WTC11 (cell line): ENCODE data around the gene PGLYRP2. TPM values are rescaled to one million over a fixed set of nuclear protein-coding genes. Genes with fewer than 3 reads are reported as not detected.
A peak's percentile ranks its signal among the peaks of the same experiment; 100 is the strongest.

Experiments used
- ATAC-seq: fragments of 200-7000 bp; cut with Tn5 transposase; 2 replicates; pipeline ENCODE4 v1.10.0; 2021; ENCODE audit warnings: mild to moderate bottlenecking, moderate library complexity
- CTCF ChIA-PET: fragments of 300-600 bp; sonication (Branson Sonifier 250); formaldehyde crosslinking; loops from one replicate; lab custom pipeline; 2021; ENCODE audit warnings: antibody characterized with exemption; lab: Charles Lee
- POLR2A ChIA-PET: fragments of 350-600 bp; sonication (Branson Sonifier 250); formaldehyde crosslinking; loops from one replicate; lab custom pipeline; 2021; ENCODE audit warnings: antibody characterized with exemption; lab: Charles Lee
- DNase-seq: peaks from one replicate; pipeline ENCODE4 v3.0.0; 2021; ENCODE audit warnings: low spot score
- H3K27ac Mint-ChIP-seq: 2 replicates; pipeline ENCODE4 v1.8.0; 2021; ENCODE audit warnings: mixed read lengths
- H3K27me3 Mint-ChIP-seq: 2 replicates; pipeline ENCODE4 v1.8.0; 2021; ENCODE audit warnings: low read depth, mild to moderate bottlenecking, moderate library complexity, mixed read lengths
- H3K36me3 Mint-ChIP-seq: 2 replicates; pipeline ENCODE4 v1.8.0; 2021; ENCODE audit warnings: mixed read lengths
- H3K4me1 Mint-ChIP-seq: 2 replicates; pipeline ENCODE4 v1.8.0; 2022; ENCODE audit warnings: mixed read lengths
- H3K4me3 Mint-ChIP-seq: 2 replicates; pipeline ENCODE4 v1.8.0; 2021; ENCODE audit warnings: mild to moderate bottlenecking, moderate library complexity, mixed read lengths
- H3K9me3 Mint-ChIP-seq: 2 replicates; pipeline ENCODE4 v1.8.0; 2021; ENCODE audit warnings: mixed read lengths
- CBFB ChIP-seq: sonication (generic); formaldehyde crosslinking; IDR thresholded peaks from 2 replicates; pipeline ENCODE4 v1.8.1; 2022; ENCODE audit warnings: mild to moderate bottlenecking, low read depth, missing genetic modification reagents
- CREB1 ChIP-seq: sonication (generic); formaldehyde crosslinking; IDR thresholded peaks from 2 replicates; pipeline ENCODE4 v1.8.0; 2023; ENCODE audit warnings: mild to moderate bottlenecking, missing genetic modification reagents
- CREM ChIP-seq: sonication (generic); formaldehyde crosslinking; IDR thresholded peaks from 2 replicates; pipeline ENCODE4 v1.8.1; 2022; ENCODE audit warnings: mild to moderate bottlenecking, missing genetic modification reagents, moderate library complexity
- E2F1 ChIP-seq: sonication (generic); formaldehyde crosslinking; IDR thresholded peaks from 2 replicates; pipeline ENCODE4 v1.8.0; 2022; ENCODE audit warnings: mild to moderate bottlenecking, missing genetic modification reagents
- ELF4 ChIP-seq: sonication (generic); formaldehyde crosslinking; IDR thresholded peaks from 2 replicates; pipeline ENCODE4 v1.8.1; 2022; ENCODE audit warnings: low read depth, mild to moderate bottlenecking, moderate library complexity, missing genetic modification reagents
- GABPB1 ChIP-seq: sonication (generic); formaldehyde crosslinking; IDR thresholded peaks from 2 replicates; pipeline ENCODE4 v1.8.1; 2023; ENCODE audit warnings: mild to moderate bottlenecking, missing genetic modification reagents
- GRHL2 ChIP-seq: fragments of 250-450 bp; sonication (Bioruptor Pico); IDR thresholded peaks from 2 replicates; pipeline ENCODE4 v1.8.0; 2022; ENCODE audit warnings: mild to moderate bottlenecking, moderate library complexity; ENCODE audit not compliant: insufficient replicate concordance, severe bottlenecking
- JAZF1 ChIP-seq: fragments of 250-450 bp; sonication (Bioruptor Pico); IDR thresholded peaks from 2 replicates; pipeline ENCODE4 v1.9.0; 2021; ENCODE audit warnings: moderate library complexity, mild to moderate bottlenecking, inconsistent platforms
- JUN ChIP-seq: sonication (generic); formaldehyde crosslinking; IDR thresholded peaks from 2 replicates; pipeline ENCODE4 v1.8.0; 2023; ENCODE audit warnings: mild to moderate bottlenecking, missing genetic modification reagents
- KAT7 ChIP-seq: sonication (generic); formaldehyde crosslinking; IDR thresholded peaks from 2 replicates; pipeline ENCODE4 v1.8.1; 2023; ENCODE audit warnings: missing genetic modification reagents, mild to moderate bottlenecking, borderline replicate concordance
- MXD4 ChIP-seq: fragments of 250-450 bp; sonication (Bioruptor Pico); IDR thresholded peaks from 2 replicates; pipeline ENCODE4 v1.8.0; 2021; ENCODE audit warnings: mild to moderate bottlenecking, moderate library complexity, borderline replicate concordance
- MYBL2 ChIP-seq: sonication (generic); formaldehyde crosslinking; IDR thresholded peaks from 2 replicates; pipeline ENCODE4 v1.8.1; 2023; ENCODE audit warnings: mild to moderate bottlenecking, moderate library complexity, missing genetic modification reagents
- OVOL2 ChIP-seq: fragments of 250-450 bp; sonication (Bioruptor Pico); IDR thresholded peaks from 2 replicates; pipeline ENCODE4 v1.9.0; 2021; ENCODE audit warnings: mild to moderate bottlenecking, borderline replicate concordance
- PRRX2 ChIP-seq: fragments of 250-450 bp; sonication (Bioruptor Pico); IDR thresholded peaks from 2 replicates; pipeline ENCODE4 v1.8.0; 2021; ENCODE audit warnings: mild to moderate bottlenecking
- SMAD3 ChIP-seq: sonication (generic); formaldehyde crosslinking; IDR thresholded peaks from 2 replicates; pipeline ENCODE4 v1.8.0; 2022; ENCODE audit warnings: missing genetic modification reagents, mild to moderate bottlenecking, borderline replicate concordance
- TCF7 ChIP-seq: sonication (generic); formaldehyde crosslinking; IDR thresholded peaks from 2 replicates; pipeline ENCODE4 v1.8.0; 2022; ENCODE audit warnings: mild to moderate bottlenecking, low read depth, missing genetic modification reagents, moderate library complexity
- USF1 ChIP-seq: sonication (generic); formaldehyde crosslinking; IDR thresholded peaks from 2 replicates; pipeline ENCODE4 v1.8.0; 2022; ENCODE audit warnings: mild to moderate bottlenecking, missing genetic modification reagents
- ZNF232 ChIP-seq: sonication (generic); formaldehyde crosslinking; IDR thresholded peaks from 2 replicates; pipeline ENCODE4 v1.8.0; 2022; ENCODE audit warnings: mild to moderate bottlenecking, missing genetic modification reagents
- ZNF263 ChIP-seq: sonication (generic); formaldehyde crosslinking; IDR thresholded peaks from 2 replicates; pipeline ENCODE4 v1.8.1; 2022; ENCODE audit warnings: low read depth, mild to moderate bottlenecking, moderate library complexity, missing genetic modification reagents
- ZSCAN18 ChIP-seq: fragments of 250-450 bp; sonication (Bioruptor Pico); IDR thresholded peaks from 2 replicates; pipeline ENCODE4 v2.1.2; 2022; ENCODE audit warnings: mild to moderate bottlenecking, moderate library complexity
- total RNA-seq: library from RNA; stranded (reverse); gene quantifications from 3 replicates; pipeline ENCODE4 v1.2.3, GENCODE V29; 2021
- TF ChIP-seq, protein P1 (sequence below): sonication (generic); formaldehyde crosslinking; IDR thresholded peaks from 2 replicates; pipeline ENCODE4 v1.8.0; 2023; ENCODE audit warnings: missing genetic modification reagents
- TF ChIP-seq, protein P2 (sequence below): sonication (generic); formaldehyde crosslinking; IDR thresholded peaks from 2 replicates; pipeline ENCODE4 v1.8.1; 2023; ENCODE audit warnings: mild to moderate bottlenecking, missing genetic modification reagents, borderline replicate concordance
- TF ChIP-seq, protein P3 (sequence below): sonication (generic); formaldehyde crosslinking; IDR thresholded peaks from 2 replicates; pipeline ENCODE4 v1.8.1; 2022; ENCODE audit warnings: low read depth, mild to moderate bottlenecking, moderate library complexity, missing genetic modification reagents, borderline replicate concordance
- TF ChIP-seq, protein P4 (sequence below): sonication (generic); formaldehyde crosslinking; IDR thresholded peaks from 2 replicates; pipeline ENCODE4 v1.8.1; 2023; ENCODE audit warnings: mild to moderate bottlenecking, missing genetic modification reagents

PGLYRP2 gene
- total RNA-seq, 1 experiment from 2014 or later: not detected

DNA sequence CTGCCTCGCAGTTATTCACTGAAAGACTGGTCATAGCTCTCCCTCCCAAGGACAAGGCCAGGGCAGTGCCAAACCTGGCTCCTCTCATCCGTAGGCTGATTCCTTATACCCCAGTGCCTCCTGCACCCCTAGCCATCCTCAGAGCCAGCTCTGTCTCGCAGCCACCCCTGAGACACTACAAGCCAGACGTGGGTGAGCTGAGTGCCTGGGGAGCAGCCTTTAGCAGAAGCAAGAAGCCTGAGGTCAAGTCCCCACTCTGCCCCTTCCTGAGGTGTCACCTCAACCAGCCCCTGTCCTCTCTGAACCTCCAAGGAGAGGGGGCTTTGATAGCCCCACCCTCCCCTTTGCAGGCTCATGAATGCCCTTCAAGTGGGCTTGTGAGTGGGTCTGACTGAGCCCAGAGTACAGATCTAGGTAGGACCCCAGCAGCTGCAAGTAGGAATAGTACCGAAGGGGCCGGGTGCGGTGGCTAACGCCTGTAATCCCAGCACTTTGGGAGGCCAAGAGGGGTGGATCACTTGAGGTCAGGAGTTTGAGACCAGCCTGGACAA is 45.7 kb downstream of the PGLYRP2 start (continued):
- TF ChIP-seq ZNF263: no peak
- no peak for TF ChIP-seq JAZF1 (CRISPR knock-in tag)
- no peak for TF ChIP-seq GRHL2 (CRISPR knock-in tag)
- no peak for TF ChIP-seq MXD4 (CRISPR knock-in tag)
- no peak for TF ChIP-seq USF1
- no peak for TF ChIP-seq KAT7 (CRISPR knock-in tag)
- no peak for TF ChIP-seq MYBL2 (CRISPR knock-in tag)

DNA sequence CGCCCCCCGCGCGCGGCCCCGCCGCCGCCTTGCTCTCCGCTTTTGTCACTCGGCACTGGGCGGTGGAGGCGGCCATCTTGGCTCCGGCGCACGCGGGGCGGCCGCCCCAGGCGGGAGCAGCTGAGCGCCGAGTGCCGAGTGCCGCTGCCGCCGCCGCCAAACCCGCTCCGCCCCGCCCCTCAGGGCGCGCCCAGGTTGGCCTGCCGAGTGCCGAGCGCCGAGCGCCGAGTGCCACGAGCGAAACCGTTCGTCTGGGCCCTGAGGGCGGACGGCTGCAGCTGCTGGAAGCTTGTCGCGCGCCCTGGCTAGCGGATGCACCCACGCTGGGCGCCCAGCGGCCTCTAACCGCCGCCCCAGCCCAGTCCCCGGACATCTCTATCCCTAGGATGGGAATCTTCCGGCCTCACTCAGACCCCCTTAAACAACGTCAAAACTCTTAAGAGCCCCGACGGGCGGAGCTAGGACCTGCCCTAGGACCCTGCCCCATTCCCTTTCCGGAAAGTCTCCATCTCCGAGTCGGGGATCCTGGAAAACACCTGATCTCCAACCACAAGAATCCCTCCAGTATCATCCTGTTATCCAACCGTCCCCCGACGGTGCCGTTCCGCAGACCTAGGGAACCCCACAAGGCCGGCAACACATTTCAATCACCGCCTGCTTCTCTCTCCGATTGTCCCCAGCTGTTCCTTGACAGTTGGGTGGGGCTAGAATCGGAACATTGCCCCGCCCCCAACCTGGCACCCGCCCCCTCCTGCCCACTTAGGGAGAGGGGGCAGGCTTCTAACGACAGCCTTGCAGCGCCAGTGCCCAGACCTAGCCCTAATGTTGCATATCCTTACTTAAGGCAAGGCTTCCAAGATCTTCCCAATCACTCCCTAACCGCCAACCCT is 46.4 kb downstream of the PGLYRP2 start:
- no peaks in the 10 kb centered on the region; the same call in 1 of the 2 replicates for H3K27me3 Mint-ChIP-seq
- H3K4me1 Mint-ChIP-seq: peaks cover 19% of the 10 kb centered on the region
- peak; percentile 93 for DNase-seq
- ChIA-PET CTCF (interaction anchor here (1.0 to 1.9 kb wide), 6 partner anchors 14 to 312 kb away, joined by 5 to 22 read pairs (median 8); partner anchors contain the start of gene AKAP8L), POLR2A (interaction anchor here (1.0 to 2.4 kb wide), 3 partner anchors 14 to 123 kb away, joined by 3 to 22 read pairs (median 9); partner anchors contain the start of gene AKAP8L)
- peak overlapping the region; percentile 98 for H3K4me3 Mint-ChIP-seq
- no peaks in the 10 kb centered on the region for H3K9me3 Mint-ChIP-seq
- peak overlapping the region; percentile 97 for H3K27ac Mint-ChIP-seq
- peak; percentile 73 for ATAC-seq
- H3K36me3 Mint-ChIP-seq: no peaks in the 10 kb centered on the region
- TF ChIP-seq E2F1: no peak
- TF ChIP-seq, protein P1, sequence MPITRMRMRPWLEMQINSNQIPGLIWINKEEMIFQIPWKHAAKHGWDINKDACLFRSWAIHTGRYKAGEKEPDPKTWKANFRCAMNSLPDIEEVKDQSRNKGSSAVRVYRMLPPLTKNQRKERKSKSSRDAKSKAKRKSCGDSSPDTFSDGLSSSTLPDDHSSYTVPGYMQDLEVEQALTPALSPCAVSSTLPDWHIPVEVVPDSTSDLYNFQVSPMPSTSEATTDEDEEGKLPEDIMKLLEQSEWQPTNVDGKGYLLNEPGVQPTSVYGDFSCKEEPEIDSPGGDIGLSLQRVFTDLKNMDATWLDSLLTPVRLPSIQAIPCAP (CRISPR knock-in tag): no peak
- TF ChIP-seq JAZF1 (CRISPR knock-in tag): no peak
- no peak for TF ChIP-seq OVOL2 (CRISPR knock-in tag)
- TF ChIP-seq JUN (CRISPR knock-in tag): no peak
- TF ChIP-seq GABPB1 (CRISPR knock-in tag): peak; percentile 43; the same call in 1 of the 2 replicates
- TF ChIP-seq, protein P2, sequence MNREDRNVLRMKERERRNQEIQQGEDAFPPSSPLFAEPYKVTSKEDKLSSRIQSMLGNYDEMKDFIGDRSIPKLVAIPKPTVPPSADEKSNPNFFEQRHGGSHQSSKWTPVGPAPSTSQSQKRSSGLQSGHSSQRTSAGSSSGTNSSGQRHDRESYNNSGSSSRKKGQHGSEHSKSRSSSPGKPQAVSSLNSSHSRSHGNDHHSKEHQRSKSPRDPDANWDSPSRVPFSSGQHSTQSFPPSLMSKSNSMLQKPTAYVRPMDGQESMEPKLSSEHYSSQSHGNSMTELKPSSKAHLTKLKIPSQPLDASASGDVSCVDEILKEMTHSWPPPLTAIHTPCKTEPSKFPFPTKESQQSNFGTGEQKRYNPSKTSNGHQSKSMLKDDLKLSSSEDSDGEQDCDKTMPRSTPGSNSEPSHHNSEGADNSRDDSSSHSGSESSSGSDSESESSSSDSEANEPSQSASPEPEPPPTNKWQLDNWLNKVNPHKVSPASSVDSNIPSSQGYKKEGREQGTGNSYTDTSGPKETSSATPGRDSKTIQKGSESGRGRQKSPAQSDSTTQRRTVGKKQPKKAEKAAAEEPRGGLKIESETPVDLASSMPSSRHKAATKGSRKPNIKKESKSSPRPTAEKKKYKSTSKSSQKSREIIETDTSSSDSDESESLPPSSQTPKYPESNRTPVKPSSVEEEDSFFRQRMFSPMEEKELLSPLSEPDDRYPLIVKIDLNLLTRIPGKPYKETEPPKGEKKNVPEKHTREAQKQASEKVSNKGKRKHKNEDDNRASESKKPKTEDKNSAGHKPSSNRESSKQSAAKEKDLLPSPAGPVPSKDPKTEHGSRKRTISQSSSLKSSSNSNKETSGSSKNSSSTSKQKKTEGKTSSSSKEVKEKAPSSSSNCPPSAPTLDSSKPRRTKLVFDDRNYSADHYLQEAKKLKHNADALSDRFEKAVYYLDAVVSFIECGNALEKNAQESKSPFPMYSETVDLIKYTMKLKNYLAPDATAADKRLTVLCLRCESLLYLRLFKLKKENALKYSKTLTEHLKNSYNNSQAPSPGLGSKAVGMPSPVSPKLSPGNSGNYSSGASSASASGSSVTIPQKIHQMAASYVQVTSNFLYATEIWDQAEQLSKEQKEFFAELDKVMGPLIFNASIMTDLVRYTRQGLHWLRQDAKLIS (CRISPR knock-in tag): no peak
- TF ChIP-seq CREM (CRISPR knock-in tag): peak; percentile 49; the same call in 1 of the 2 replicates
- TF ChIP-seq, protein P3, sequence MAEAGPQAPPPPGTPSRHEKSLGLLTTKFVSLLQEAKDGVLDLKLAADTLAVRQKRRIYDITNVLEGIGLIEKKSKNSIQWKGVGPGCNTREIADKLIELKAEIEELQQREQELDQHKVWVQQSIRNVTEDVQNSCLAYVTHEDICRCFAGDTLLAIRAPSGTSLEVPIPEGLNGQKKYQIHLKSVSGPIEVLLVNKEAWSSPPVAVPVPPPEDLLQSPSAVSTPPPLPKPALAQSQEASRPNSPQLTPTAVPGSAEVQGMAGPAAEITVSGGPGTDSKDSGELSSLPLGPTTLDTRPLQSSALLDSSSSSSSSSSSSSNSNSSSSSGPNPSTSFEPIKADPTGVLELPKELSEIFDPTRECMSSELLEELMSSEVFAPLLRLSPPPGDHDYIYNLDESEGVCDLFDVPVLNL (CRISPR knock-in tag): no peak
- TF ChIP-seq ZSCAN18 (CRISPR knock-in tag): no peak
- TF ChIP-seq, protein P4, sequence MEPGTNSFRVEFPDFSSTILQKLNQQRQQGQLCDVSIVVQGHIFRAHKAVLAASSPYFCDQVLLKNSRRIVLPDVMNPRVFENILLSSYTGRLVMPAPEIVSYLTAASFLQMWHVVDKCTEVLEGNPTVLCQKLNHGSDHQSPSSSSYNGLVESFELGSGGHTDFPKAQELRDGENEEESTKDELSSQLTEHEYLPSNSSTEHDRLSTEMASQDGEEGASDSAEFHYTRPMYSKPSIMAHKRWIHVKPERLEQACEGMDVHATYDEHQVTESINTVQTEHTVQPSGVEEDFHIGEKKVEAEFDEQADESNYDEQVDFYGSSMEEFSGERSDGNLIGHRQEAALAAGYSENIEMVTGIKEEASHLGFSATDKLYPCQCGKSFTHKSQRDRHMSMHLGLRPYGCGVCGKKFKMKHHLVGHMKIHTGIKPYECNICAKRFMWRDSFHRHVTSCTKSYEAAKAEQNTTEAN (CRISPR knock-in tag): no peak
- TF ChIP-seq CBFB (CRISPR knock-in tag): no peak; the same call in 1 of the 2 replicates
- TF ChIP-seq TCF7 (CRISPR knock-in tag): no peak
- TF ChIP-seq CREB1 (CRISPR knock-in tag): no peak
- TF ChIP-seq SMAD3: no peak
- TF ChIP-seq PRRX2: no peak
- 0 out of 2 replicates have a peak, but pooled peaks have one; percentile 9 for TF ChIP-seq ELF4 (CRISPR knock-in tag)
- TF ChIP-seq ZNF232 (CRISPR knock-in tag): no peak
